Measurements from ENCODE around the gene DRG2. TPM values are rescaled to one million over a fixed set of nuclear protein-coding genes. Genes with fewer than 3 reads are reported as not detected.

DRG2 gene
- total and polyA plus RNA-seq, 10 of the 15 experiments (the other 5 are each of a cell fraction or from before 2014, with no cell fraction given) = 9.1 to 64.8 (median 45.7) TPM

- TF ChIP-seq ZNF687 (IDR thresholded peaks at IDR 0.05) (no peak), ZBTB33 (IDR thresholded peaks at IDR 0.05) (no peak)
Observed at GRCh38 chr17:18122990-18123753, 35.4 kb downstream of the DRG2 start (continued).

DNA sequence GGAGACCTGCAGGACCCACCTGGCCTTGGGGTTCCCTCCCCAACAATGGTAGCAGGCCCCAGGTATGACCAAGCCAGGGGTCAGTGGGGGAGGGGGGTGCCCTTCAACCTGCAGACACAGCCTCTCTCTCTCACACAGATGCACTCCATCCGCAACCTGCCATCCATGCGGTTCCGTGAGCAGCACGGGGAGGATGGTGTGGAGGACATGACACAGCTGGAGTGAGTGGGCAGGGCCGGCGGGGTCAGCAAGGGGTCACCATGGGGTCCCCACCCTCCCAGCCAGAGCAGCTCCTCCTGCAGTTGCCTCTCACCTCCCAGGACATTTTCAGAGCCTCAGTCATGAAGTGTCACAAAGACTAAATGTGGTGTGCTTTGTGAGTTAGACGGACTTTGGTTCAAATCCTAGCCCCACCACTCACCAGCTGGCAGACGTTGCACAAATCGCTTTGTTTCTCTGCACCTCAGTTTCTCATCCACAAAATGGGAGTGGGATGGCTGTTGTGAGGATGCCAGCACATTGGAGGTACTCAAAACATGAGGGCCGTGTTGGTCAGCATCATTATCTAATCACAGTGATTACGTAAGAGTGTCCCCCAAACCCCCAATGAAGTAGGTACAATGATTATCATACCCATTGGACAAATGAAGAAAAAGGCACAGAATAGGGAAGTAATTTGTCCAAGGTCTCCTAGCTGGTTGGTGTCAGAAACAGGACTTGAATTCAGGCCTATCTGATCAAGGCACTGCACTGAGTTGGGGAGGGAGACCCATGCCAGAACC lies 36.8 kb downstream of the DRG2 start:
- in situ Hi-C loops (cut with MboI) = no loop called here
- RAD21 ChIA-PET (ENCODE audit: unreplicated experiment) = no interaction called here
- SMC1A ChIA-PET (ENCODE audit: uncharacterized antibody, unreplicated experiment) = no interaction called here
- H3K36me3 ChIP-seq (ENCODE audit: control insufficient read depth in 2 of 2, insufficient read depth in 2 of 2, low read length in 1 of 2) = no peaks in the 10 kb centered on the region
- no peaks in the 10 kb centered on the region for H4K20me1 ChIP-seq (ENCODE audit: control insufficient read depth, insufficient read depth)
- no peak overlapping the region for H3K27ac ChIP-seq (ENCODE audit: control insufficient read depth, insufficient read depth)
- no peak for TF ChIP-seq RUNX3 (IDR thresholded peaks at IDR 0.05; ENCODE audit: low read length)
- no peak for TF ChIP-seq NFYA (IDR thresholded peaks at IDR 0.05; ENCODE audit: borderline replicate concordance, low read depth, low read length)
- no peak for TF ChIP-seq CEBPZ (IDR thresholded peaks at IDR 0.05; ENCODE audit: low read depth, low read length)
- no peak for TF ChIP-seq ZNF207 (IDR thresholded peaks at IDR 0.05; ENCODE audit: borderline replicate concordance)
- TF ChIP-seq EGR1 (IDR thresholded peaks at IDR 0.05; ENCODE audit: borderline replicate concordance in 1 of 2, low read depth in 2 of 2, low read length in 2 of 2) = no peak
- TF ChIP-seq KAT2A (conservative IDR thresholded peaks at IDR 0.05; ENCODE audit: control insufficient read depth, low read depth, low read length) = no peak
- TF ChIP-seq HCFC1 (IDR thresholded peaks at IDR 0.05; ENCODE audit: low read length) = no peak
- H3K4me1 ChIP-seq (ENCODE audit: control insufficient read depth, insufficient read depth, low read length) = no peaks in the 10 kb centered on the region
- CTCF ChIA-PET = no interaction called here
- no peak overlapping the region for H2AFZ ChIP-seq (ENCODE audit: control insufficient read depth, low read depth, low read length)
- intact Hi-C loops (cut with micrococcal nuclease; ENCODE audit: unreplicated experiment) = no loop called here
- H3K79me2 ChIP-seq (ENCODE audit: control insufficient read depth, insufficient read depth, low read length) = no peaks in the 10 kb centered on the region
- no peak for FAIRE-seq
- whole genome bisulfite sequencing (ENCODE audit: insufficient coverage, insufficient replicate concordance, low lambda C conversion rate, missing lambda C conversion rate) = 36% methylated on average over 11 of the region's 11 CpGs
- DNase-seq (ENCODE audit: low read depth, low spot score) = no peak
- no TSS peak for BruUV-seq (replicated peaks)
- H3K4me2 ChIP-seq (ENCODE audit: control insufficient read depth, insufficient read depth) = no peak overlapping the region
- H3K4me3 ChIP-seq = no peak overlapping the region
- H3K27me3 ChIP-seq (replicated peaks in 1 of 2; ENCODE audit: control insufficient read depth in 2 of 2, insufficient read depth in 2 of 2, low read length in 1 of 2) = no peaks in the 10 kb centered on the region; a peak in 1 of 4 replicates
- H3K9me3 ChIP-seq (replicated peaks; ENCODE audit: control insufficient read depth, insufficient read depth, low read length) = peaks cover 1% of the 10 kb centered on the region; the same call in 1 of the 3 replicates
- ATAC-seq = no peak
- POLR2A ChIA-PET = no interaction called here
- no peak overlapping the region for H3K9ac ChIP-seq (ENCODE audit: control insufficient read depth, insufficient read depth, low read length)
